Thoracic aorta (tissue), 2 donors: ENCODE results near the gene ENOX1. TPM values are rescaled to one million over a fixed set of nuclear protein-coding genes. Genes with fewer than 3 reads are reported as not detected.

Experiments
- ATAC-seq: fragments of 150-250 bp; one replicate; pipeline ENCODE4 v1.8.0; 2017; ENCODE audit warnings: low read depth; ENCODE audit not compliant: insufficient number of reproducible peaks, low FRiP score
- DNase-seq: peaks from one replicate; pipeline ENCODE4 v3.0.0-alpha.2; 2020; ENCODE audit warnings: low spot score
- H3K27ac ChIP-seq, 2 donors: fragments of 200-600 bp; sonication (generic); 1 replicate in 1 of 2; 2 replicates in 1 of 2; pipeline ENCODE4 v1.5.1; 2016; ENCODE audit warnings: mild to moderate bottlenecking in 2 of 2, moderate library complexity in 2 of 2
- H3K27me3 ChIP-seq: fragments of 200-600 bp; sonication (generic); replicated peaks from 2 replicates; pipeline ENCODE4 v1.6.0; 2016; ENCODE audit warnings: mild to moderate bottlenecking; ENCODE audit not compliant: insufficient read depth
- H3K36me3 ChIP-seq: fragments of 200-600 bp; sonication (generic); one replicate; pipeline ENCODE4 v1.5.1; 2016
- H3K4me1 ChIP-seq, 2 donors: fragments of 200-600 bp; sonication (generic); 1 replicate in 1 of 2; 2 replicates in 1 of 2; pipeline versions ENCODE4 v1.5.1 to v1.6.0; 2016; ENCODE audit warnings: low read depth in 2 of 2, mild to moderate bottlenecking in 1 of 2; ENCODE audit not compliant: control insufficient read depth in 1 of 2
- H3K4me3 ChIP-seq: fragments of 200-600 bp; sonication (generic); 2 replicates; pipeline ENCODE4 v1.5.1; 2016; ENCODE audit warnings: mild to moderate bottlenecking
- H3K9me3 ChIP-seq: fragments of 200-600 bp; sonication (generic); 2 replicates; pipeline ENCODE4 v1.5.1; 2016
- CTCF ChIP-seq: fragments of 200-600 bp; sonication (generic); IDR thresholded peaks from one replicate; pipeline ENCODE4 v1.5.1; 2019; ENCODE audit warnings: antibody characterized with exemption
- total RNA-seq, 2 donors: library from RNA; depleted of rRNA; stranded (reverse); fragments of >200 nt; gene quantifications; one replicate each; pipeline versions ENCODE4 v1.1.0 to v1.2.3, GENCODE V29; 2016

Gene ENOX1
- total RNA-seq, 2 donors from 2014 or later: 0.41 to 2.3 TPM

GRCh38 chr13:43737392-43737923 is 49.3 kb downstream of the ENOX1 start:
- no peaks in the 10 kb centered on the region for H3K27me3 ChIP-seq
- no peaks in the 10 kb centered on the region for H3K4me1 ChIP-seq
- no peaks in the 10 kb centered on the region for H3K9me3 ChIP-seq
- no peak for ATAC-seq
- no peaks in the 10 kb centered on the region for H3K36me3 ChIP-seq
- TF ChIP-seq CTCF: no peak
- no peak overlapping the region for H3K27ac ChIP-seq
- DNase-seq: no peak
- H3K4me3 ChIP-seq: no peak overlapping the region

GRCh38 chr13:43732726-43733125 is 54.0 kb downstream of the ENOX1 start:
- no peak for TF ChIP-seq CTCF

GRCh38 chr13:43731296-43731695 is 55.5 kb downstream of the ENOX1 start:
- no peaks in the 10 kb centered on the region for H3K9me3 ChIP-seq
- H3K4me3 ChIP-seq: no peak overlapping the region
- H3K4me1 ChIP-seq: no peaks in the 10 kb centered on the region
- ATAC-seq: no peak
- TF ChIP-seq CTCF: no peak
- H3K27ac ChIP-seq: no peak overlapping the region
- DNase-seq: no peak
- H3K36me3 ChIP-seq: no peaks in the 10 kb centered on the region
- no peaks in the 10 kb centered on the region for H3K27me3 ChIP-seq

More at GRCh38 chr13:43732726-43733125, 54.0 kb downstream of the ENOX1 start:
- H3K27ac ChIP-seq: no peak overlapping the region
- H3K4me3 ChIP-seq: no peak overlapping the region
- DNase-seq (no peak), ATAC-seq (no peak)
- H3K36me3 ChIP-seq: no peaks in the 10 kb centered on the region
- H3K9me3 ChIP-seq: no peaks in the 10 kb centered on the region
- no peaks in the 10 kb centered on the region for H3K4me1 ChIP-seq
- H3K27me3 ChIP-seq: no peaks in the 10 kb centered on the region

GRCh38 chr13:43730642-43731041 is 56.1 kb downstream of the ENOX1 start:
- ATAC-seq (no peak), DNase-seq (no peak)
- Histone ChIP-seq H3K27ac (no peak overlapping the region), H3K36me3 (no peaks in the 10 kb centered on the region), H3K4me3 (no peak overlapping the region), H3K9me3 (no peaks in the 10 kb centered on the region), H3K4me1 (no peaks in the 10 kb centered on the region), H3K27me3 (no peaks in the 10 kb centered on the region)
- no peak for TF ChIP-seq CTCF

GRCh38 chr13:43728421-43728820 is 58.4 kb downstream of the ENOX1 start:
- H3K27ac ChIP-seq: no peak overlapping the region
- no peaks in the 10 kb centered on the region for H3K36me3 ChIP-seq
- TF ChIP-seq CTCF: no peak
- H3K27me3 ChIP-seq: no peaks in the 10 kb centered on the region
- no peaks in the 10 kb centered on the region for H3K9me3 ChIP-seq
- DNase-seq: no peak
- ATAC-seq: no peak
- H3K4me1 ChIP-seq: no peaks in the 10 kb centered on the region
- no peak overlapping the region for H3K4me3 ChIP-seq
